Measurements from ENCODE around the gene LAP3. TPM values are rescaled to one million over a fixed set of nuclear protein-coding genes. Genes with fewer than 3 reads are reported as not detected.
A peak's percentile ranks its signal among the peaks of the same experiment; 100 is the strongest.

Gene LAP3
- total RNA-seq, 2 experiments from 2014 or later: 109 to 111 TPM

GRCh38 chr4:17546678-17547077 is 30.3 kb upstream of the LAP3 start:
- H3K27ac Mint-ChIP-seq: no peak overlapping the region

GRCh38 chr4:17550549-17550948 is 26.4 kb upstream of the LAP3 start:
- DNase-seq: no peak
- CTCF ChIA-PET: interaction anchor here (0.6 to 1.2 kb wide), 2 partner anchors 86 to 270 kb away, joined by 3 read pairs; no protein-coding TSS in a partner anchor
- H3K4me1 Mint-ChIP-seq (ENCODE audit: low read depth): no peaks in the 10 kb centered on the region
- H3K9me3 Mint-ChIP-seq: no peaks in the 10 kb centered on the region
- no peak overlapping the region for H3K27ac Mint-ChIP-seq
- H3K27me3 Mint-ChIP-seq (ENCODE audit: low read depth): peaks cover 3% of the 10 kb centered on the region
- H3K36me3 Mint-ChIP-seq (ENCODE audit: low read depth): no peaks in the 10 kb centered on the region
- H3K4me3 Mint-ChIP-seq: no peak overlapping the region
- intact Hi-C loops (cut with micrococcal nuclease): no loop called here

More at GRCh38 chr4:17546678-17547077, 30.3 kb upstream of the LAP3 start:
- DNase-seq: no peak
- H3K4me3 Mint-ChIP-seq: no peak overlapping the region
- no peaks in the 10 kb centered on the region for H3K36me3 Mint-ChIP-seq (ENCODE audit: low read depth)
- H3K9me3 Mint-ChIP-seq: no peaks in the 10 kb centered on the region
- CTCF ChIA-PET: interaction anchor here (0.7 to 3.4 kb wide), 3 partner anchors 66 to 358 kb away, joined by 3 to 53 read pairs (median 4); no protein-coding TSS in a partner anchor
- no peaks in the 10 kb centered on the region for H3K4me1 Mint-ChIP-seq (ENCODE audit: low read depth)
- intact Hi-C loops (cut with micrococcal nuclease): no loop called here
- peaks cover 6% of the 10 kb centered on the region for H3K27me3 Mint-ChIP-seq (ENCODE audit: low read depth)

- DNase-seq: no peak
- CTCF ChIA-PET: interaction anchor here (0.6 to 1.2 kb wide), 2 partner anchors 17 to 82 kb away, joined by 3 read pairs; no protein-coding TSS in a partner anchor
- Mint-ChIP-seq H3K27me3 (ENCODE audit: low read depth) (peaks cover 3% of the 10 kb centered on the region), H3K9me3 (no peaks in the 10 kb centered on the region), H3K27ac (no peak overlapping the region), H3K4me1 (ENCODE audit: low read depth) (no peaks in the 10 kb centered on the region), H3K4me3 (no peak overlapping the region), H3K36me3 (ENCODE audit: low read depth) (no peaks in the 10 kb centered on the region)
- intact Hi-C loops (cut with micrococcal nuclease): no loop called here
Measured at GRCh38 chr4:17552427-17552826, 24.6 kb upstream of the LAP3 start.

GRCh38 chr4:17554568-17554967 is 22.4 kb upstream of the LAP3 start:
- no peak overlapping the region for H3K4me3 Mint-ChIP-seq
- CTCF ChIA-PET: interaction anchor here (0.5 to 1.7 kb wide), 6 partner anchors 10 to 721 kb away, joined by 3 to 4 read pairs (median 3); no protein-coding TSS in a partner anchor
- H3K36me3 Mint-ChIP-seq (ENCODE audit: low read depth): no peaks in the 10 kb centered on the region
- H3K27ac Mint-ChIP-seq: no peak overlapping the region
- intact Hi-C loops (cut with micrococcal nuclease): no loop called here
- H3K9me3 Mint-ChIP-seq: no peaks in the 10 kb centered on the region
- peaks cover 3% of the 10 kb centered on the region for H3K27me3 Mint-ChIP-seq (ENCODE audit: low read depth)
- H3K4me1 Mint-ChIP-seq (ENCODE audit: low read depth): no peaks in the 10 kb centered on the region
- DNase-seq: no peak

- CTCF ChIA-PET: interaction anchor here (0.6 kb wide), 1 partner anchor 8 kb away, joined by 3 read pairs; no protein-coding TSS in a partner anchor
- Mint-ChIP-seq H3K9me3 (no peaks in the 10 kb centered on the region), H3K27ac (no peak overlapping the region), H3K4me1 (ENCODE audit: low read depth) (no peaks in the 10 kb centered on the region), H3K36me3 (ENCODE audit: low read depth) (no peaks in the 10 kb centered on the region), H3K27me3 (ENCODE audit: low read depth) (peaks cover 3% of the 10 kb centered on the region), H3K4me3 (no peak overlapping the region)
- intact Hi-C loops (cut with micrococcal nuclease): no loop called here
- DNase-seq: no peak
Measured at GRCh38 chr4:17556498-17556897, 20.5 kb upstream of the LAP3 start.

GRCh38 chr4:17557880-17558279 is 19.1 kb upstream of the LAP3 start:
- Mint-ChIP-seq H3K9me3 (no peaks in the 10 kb centered on the region), H3K36me3 (ENCODE audit: low read depth) (no peaks in the 10 kb centered on the region), H3K4me3 (no peak overlapping the region), H3K4me1 (ENCODE audit: low read depth) (no peaks in the 10 kb centered on the region), H3K27me3 (ENCODE audit: low read depth) (peaks cover 3% of the 10 kb centered on the region), H3K27ac (no peak overlapping the region)
- CTCF ChIA-PET: interaction anchor here (0.6 to 2.0 kb wide), 2 partner anchors 9 to 269 kb away, joined by 4 to 8 read pairs; no protein-coding TSS in a partner anchor
- no peak for DNase-seq
- intact Hi-C loops (cut with micrococcal nuclease): no loop called here

- CTCF ChIA-PET: no interaction called here
- intact Hi-C loops (cut with micrococcal nuclease): no loop called here
- no peak for DNase-seq
- Mint-ChIP-seq H3K4me3 (no peak overlapping the region), H3K36me3 (ENCODE audit: low read depth) (no peaks in the 10 kb centered on the region), H3K4me1 (ENCODE audit: low read depth) (no peaks in the 10 kb centered on the region), H3K27ac (no peak overlapping the region), H3K9me3 (no peaks in the 10 kb centered on the region), H3K27me3 (ENCODE audit: low read depth) (peaks cover 3% of the 10 kb centered on the region)
Measured at GRCh38 chr4:17558941-17559708, 17.9 kb upstream of the LAP3 start.

GRCh38 chr4:17559709-17560048 is 17.3 kb upstream of the LAP3 start:
- CTCF ChIA-PET: no interaction called here
- peaks cover 1% of the 10 kb centered on the region for H3K27me3 Mint-ChIP-seq (ENCODE audit: low read depth)
- H3K9me3 Mint-ChIP-seq: no peaks in the 10 kb centered on the region
- DNase-seq: no peak
- no peaks in the 10 kb centered on the region for H3K4me1 Mint-ChIP-seq (ENCODE audit: low read depth)
- H3K4me3 Mint-ChIP-seq: no peak overlapping the region
- intact Hi-C loops (cut with micrococcal nuclease): no loop called here
- no peaks in the 10 kb centered on the region for H3K36me3 Mint-ChIP-seq (ENCODE audit: low read depth)
- no peak overlapping the region for H3K27ac Mint-ChIP-seq

- Mint-ChIP-seq H3K9me3 (no peaks in the 10 kb centered on the region), H3K4me3 (no peak overlapping the region), H3K27ac (no peak overlapping the region), H3K36me3 (ENCODE audit: low read depth) (no peaks in the 10 kb centered on the region), H3K4me1 (ENCODE audit: low read depth) (no peaks in the 10 kb centered on the region), H3K27me3 (ENCODE audit: low read depth) (no peaks in the 10 kb centered on the region)
- intact Hi-C loops (cut with micrococcal nuclease): no loop called here
- no peak for DNase-seq
- CTCF ChIA-PET: no interaction called here
Measured at GRCh38 chr4:17560065-17560673, 16.8 kb upstream of the LAP3 start.

- Mint-ChIP-seq H3K9me3 (no peaks in the 10 kb centered on the region), H3K27me3 (ENCODE audit: low read depth) (no peaks in the 10 kb centered on the region), H3K4me1 (ENCODE audit: low read depth) (no peaks in the 10 kb centered on the region), H3K27ac (no peak overlapping the region), H3K36me3 (ENCODE audit: low read depth) (no peaks in the 10 kb centered on the region), H3K4me3 (no peak overlapping the region)
- CTCF ChIA-PET: no interaction called here
- no peak for DNase-seq
- intact Hi-C loops (cut with micrococcal nuclease): no loop called here
Measured at GRCh38 chr4:17561195-17561909, 15.6 kb upstream of the LAP3 start.

- no peaks in the 10 kb centered on the region for H3K36me3 Mint-ChIP-seq (ENCODE audit: low read depth)
- no peaks in the 10 kb centered on the region for H3K27me3 Mint-ChIP-seq (ENCODE audit: low read depth)
- no peak overlapping the region for H3K27ac Mint-ChIP-seq
- CTCF ChIA-PET: interaction anchor here (1.1 kb wide), 1 partner anchor 14 kb away, joined by 3 read pairs; no protein-coding TSS in a partner anchor
- intact Hi-C loops (cut with micrococcal nuclease): no loop called here
- no peak overlapping the region for H3K4me3 Mint-ChIP-seq
- DNase-seq: peak; percentile 12
- no peaks in the 10 kb centered on the region for H3K4me1 Mint-ChIP-seq (ENCODE audit: low read depth)
- H3K9me3 Mint-ChIP-seq: no peaks in the 10 kb centered on the region
Measured at GRCh38 chr4:17562157-17562556, 14.8 kb upstream of the LAP3 start.

GRCh38 chr4:17565846-17566245 is 11.2 kb upstream of the LAP3 start:
- Mint-ChIP-seq H3K27ac (no peak overlapping the region), H3K4me3 (no peak overlapping the region), H3K4me1 (ENCODE audit: low read depth) (no peaks in the 10 kb centered on the region), H3K36me3 (ENCODE audit: low read depth) (no peaks in the 10 kb centered on the region), H3K9me3 (no peaks in the 10 kb centered on the region), H3K27me3 (ENCODE audit: low read depth) (no peaks in the 10 kb centered on the region)
- CTCF ChIA-PET: interaction anchor here (1.2 to 1.5 kb wide), 2 partner anchors 9 to 17 kb away, joined by 3 to 4 read pairs; no protein-coding TSS in a partner anchor
- no peak for DNase-seq
- intact Hi-C loops (cut with micrococcal nuclease): no loop called here

Data from activated naive CD4-positive, alpha-beta T cell treated with anti-CD3 and anti-CD28 coated beads for 36 hours (primary cell).